ENCODE data around the gene MAPT. TPM values are rescaled to one million over a fixed set of nuclear protein-coding genes. Genes with fewer than 3 reads are reported as not detected.

The MAPT gene
- total and polyA plus RNA-seq, 3 donors from 2014 or later: 5.0 to 100 (median 6.1) TPM

- DNase-seq: no peak
- Histone ChIP-seq H3K36me3 (ENCODE audit: low read depth, missing control alignments) (no peaks in the 10 kb centered on the region), H3K27ac (no peak overlapping the region), H3K27me3 (no peaks in the 10 kb centered on the region), H3K4me1 (no peaks in the 10 kb centered on the region), H3K9me3 (no peaks in the 10 kb centered on the region), H3K4me3 (no peak overlapping the region)
- TF ChIP-seq POLR2A (IDR thresholded peaks at IDR 0.05) (no peak), CTCF (IDR thresholded peaks at IDR 0.05) (no peak)
- intact Hi-C loops (cut with DNase I; ENCODE audit: low total_unique reads): no loop called here
- WGBS, 2 donors: 85 to 95% methylated on average over 5 of the region's 5 CpGs
Observed at GRCh38 chr17:45984368-45984767, 90.0 kb downstream of the MAPT start.

GRCh38 chr17:45985447-45985846, 91.1 kb downstream of the MAPT start:
- DNase-seq: no peak
- Histone ChIP-seq H3K27ac (no peak overlapping the region), H3K9me3 (no peaks in the 10 kb centered on the region), H3K4me1 (no peaks in the 10 kb centered on the region), H3K27me3 (no peaks in the 10 kb centered on the region), H3K4me3 (no peak overlapping the region), H3K36me3 (ENCODE audit: low read depth, missing control alignments) (no peaks in the 10 kb centered on the region)
- TF ChIP-seq CTCF (IDR thresholded peaks at IDR 0.05) (no peak), POLR2A (IDR thresholded peaks at IDR 0.05) (no peak)
- intact Hi-C loops (cut with DNase I; ENCODE audit: low total_unique reads): no loop called here
- 87 to 96% methylated on average over 4 of the region's 4 CpGs for WGBS, 2 donors

- Histone ChIP-seq H3K27me3 (no peaks in the 10 kb centered on the region), H3K4me1 (no peaks in the 10 kb centered on the region), H3K27ac (no peak overlapping the region), H3K36me3 (ENCODE audit: low read depth, missing control alignments) (no peaks in the 10 kb centered on the region), H3K4me3 (no peak overlapping the region), H3K9me3 (no peaks in the 10 kb centered on the region)
- DNase-seq: no peak
- intact Hi-C loops (cut with DNase I; ENCODE audit: low total_unique reads): no loop called here
- WGBS, 2 donors: 96 to 97% methylated on average over 4 of the region's 4 CpGs
- TF ChIP-seq CTCF (IDR thresholded peaks at IDR 0.05): no peak
- no peak for TF ChIP-seq POLR2A (IDR thresholded peaks at IDR 0.05)
Observed at GRCh38 chr17:45986056-45986455, 91.7 kb downstream of the MAPT start.

GRCh38 chr17:45987706-45988105, 93.4 kb downstream of the MAPT start:
- Histone ChIP-seq H3K36me3 (ENCODE audit: low read depth, missing control alignments) (no peaks in the 10 kb centered on the region), H3K27me3 (no peaks in the 10 kb centered on the region), H3K4me3 (no peak overlapping the region), H3K9me3 (no peaks in the 10 kb centered on the region), H3K4me1 (no peaks in the 10 kb centered on the region), H3K27ac (no peak overlapping the region)
- WGBS, 2 donors: 92% methylated on average over 5 of the region's 5 CpGs
- DNase-seq: no peak
- TF ChIP-seq POLR2A (IDR thresholded peaks at IDR 0.05) (no peak), CTCF (IDR thresholded peaks at IDR 0.05) (no peak)
- intact Hi-C loops (cut with DNase I; ENCODE audit: low total_unique reads): no loop called here

- intact Hi-C loops (cut with DNase I; ENCODE audit: low total_unique reads): no loop called here
- H3K4me1 ChIP-seq: no peaks in the 10 kb centered on the region
- WGBS, 2 donors: 86 to 92% methylated on average over 3 of the region's 3 CpGs
- no peak for TF ChIP-seq POLR2A (IDR thresholded peaks at IDR 0.05)
- TF ChIP-seq CTCF (IDR thresholded peaks at IDR 0.05): no peak
- H3K9me3 ChIP-seq: no peaks in the 10 kb centered on the region
- no peak overlapping the region for H3K4me3 ChIP-seq
- H3K27ac ChIP-seq: no peak overlapping the region
- H3K27me3 ChIP-seq: no peaks in the 10 kb centered on the region
- H3K36me3 ChIP-seq (ENCODE audit: low read depth, missing control alignments): no peaks in the 10 kb centered on the region
- no peak for DNase-seq
Observed at GRCh38 chr17:45989759-45990158, 95.4 kb downstream of the MAPT start.

Measured in testis (tissue), 3 donors.